OCI-LY7 (cell line): ENCODE results near the gene RBPMS2. TPM values are rescaled to one million over a fixed set of nuclear protein-coding genes. Genes with fewer than 3 reads are reported as not detected.

Experiments
- BruUV-seq: library from RNA; stranded (reverse); fragments of 400-500 nt; replicated peaks from 2 replicates; lab custom pipeline; 2021; lab: Mats Ljungman, UMichigan
- CTCF ChIA-PET: fragments of 300-600 bp; sonication (Branson Sonifier 250); formaldehyde crosslinking; loops from one replicate; lab custom pipeline; 2022; ENCODE audit warnings: antibody characterized with exemption; ENCODE audit not compliant: unreplicated experiment; lab: Charles Lee
- POLR2A ChIA-PET: fragments of 300-600 bp; sonication (Branson Sonifier 250); formaldehyde crosslinking; loops from one replicate; lab custom pipeline; 2022; ENCODE audit warnings: antibody characterized with exemption; lab: Charles Lee
- DNase-seq: peaks from one replicate; pipeline ENCODE4 v3.0.0-alpha.2; 2015; ENCODE audit warnings: low spot score
- H2AFZ ChIP-seq: fragments of 200-600 bp; sonication (generic), shearing (Covaris generic); 2 replicates; pipeline ENCODE4 v1.6.1; 2014; ENCODE audit warnings: mild to moderate bottlenecking, antibody characterized with exemption, low read length, moderate library complexity
- H3K27ac ChIP-seq: fragments of 200-600 bp; sonication (generic); 2 replicates; pipeline ENCODE4 v1.5.1; 2014; ENCODE audit warnings: mixed run types, low read depth, mild to moderate bottlenecking, moderate library complexity, low read length, inconsistent platforms; ENCODE audit not compliant: poor library complexity, severe bottlenecking
- H3K36me3 ChIP-seq: fragments of 200-600 bp; sonication (generic); 2 replicates; pipeline ENCODE4 v1.6.1; 2014; ENCODE audit warnings: mild to moderate bottlenecking, antibody characterized with exemption, low read length, moderate library complexity, mixed read lengths; ENCODE audit not compliant: insufficient read depth
- H3K4me1 ChIP-seq: fragments of 200-600 bp; sonication (generic); 2 replicates; pipeline ENCODE4 v1.5.1; 2014; ENCODE audit warnings: mild to moderate bottlenecking, low read length; ENCODE audit not compliant: insufficient read depth, poor library complexity, severe bottlenecking
- H3K4me2 ChIP-seq: fragments of 200-600 bp; sonication (generic); 2 replicates; pipeline ENCODE4 v1.6.1; 2014; ENCODE audit warnings: mild to moderate bottlenecking, low read length
- H3K4me3 ChIP-seq: fragments of 200-600 bp; sonication (generic); 2 replicates; pipeline ENCODE4 v1.5.1; 2014; ENCODE audit warnings: mild to moderate bottlenecking, low read depth, low read length; ENCODE audit not compliant: poor library complexity, severe bottlenecking
- H3K79me2 ChIP-seq: fragments of 200-600 bp; sonication (generic); 2 replicates; pipeline ENCODE4 v1.6.1; 2016; ENCODE audit warnings: low read depth, mild to moderate bottlenecking, low read length, moderate library complexity, mixed read lengths; ENCODE audit not compliant: insufficient read depth
- H3K9me2 ChIP-seq: fragments of 200-600 bp; sonication (generic); 2 replicates; pipeline ENCODE4 v1.6.1; 2016; ENCODE audit warnings: mild to moderate bottlenecking, low read length, mixed read lengths; ENCODE audit not compliant: insufficient read depth
- H3K9me3 ChIP-seq: fragments of 200-600 bp; sonication (generic); 2 replicates; pipeline ENCODE4 v1.6.1; 2014; ENCODE audit warnings: mild to moderate bottlenecking, mixed run types, low read length, mixed read lengths
- H4K20me1 ChIP-seq: fragments of 200-600 bp; sonication (generic); 2 replicates; pipeline ENCODE4 v1.6.1; 2014; ENCODE audit warnings: mild to moderate bottlenecking, antibody characterized with exemption, low read length, moderate library complexity, mixed read lengths; ENCODE audit not compliant: insufficient read depth
- EZH2phosphoT487 ChIP-seq: fragments of 200-600 bp; sonication (generic); IDR thresholded peaks from 2 replicates; pipeline ENCODE4 v1.6.1; 2018; ENCODE audit warnings: low read depth, borderline replicate concordance, mild to moderate bottlenecking, mixed run types, antibody characterized with exemption, low read length, moderate library complexity, mixed read lengths
- intact Hi-C: fragments of 100-400 bp; cut with micrococcal nuclease; formaldehyde crosslinking; loops from one replicate; pipeline ENCODE4 v1.10.0; 2022; ENCODE audit not compliant: unreplicated experiment
- microRNA-seq: library from miRNA; unstranded; fragments of <30 nt; microRNA quantifications from one replicate; pipeline ENCODE4 v1.2.0, GENCODE V29; 2022; ENCODE audit warnings: borderline replicate concordance
- small RNA-seq: library from RNA; depleted of rRNA; stranded (forward); fragments of <200 nt; gene quantifications from one replicate; pipeline ENCODE3, GENCODE V24; 2014
- total RNA-seq, 2 experiments: library from RNA; depleted of rRNA in 1 of 2; stranded (reverse); fragments of >200 nt in 1 of 2; shearing (Covaris generic) in 1 of 2; gene quantifications; 2 replicates each; pipeline ENCODE4 v1.2.3, GENCODE V29; 2014 to 2022
- TF ChIP-seq, protein P1 (sequence below): fragments of 200-600 bp; sonication (generic); conservative IDR thresholded peaks from 2 replicates; pipeline ENCODE4 v1.5.1; 2014; ENCODE audit warnings: mild to moderate bottlenecking, antibody characterized with exemption, low read length, moderate library complexity, mixed read lengths

The RBPMS2 gene
- total RNA-seq, 2 experiments from 2014 or later = not detected

- POLR2A ChIA-PET = interaction anchor here (1.0 kb wide), 1 partner anchor 11 kb away, joined by 4 read pairs; no protein-coding TSS in a partner anchor
Measured at GRCh38 chr15:64690578-64691296, 84.7 kb downstream of the RBPMS2 start.

GRCh38 chr15:64690008-64690407 lies 85.4 kb downstream of the RBPMS2 start:
- H3K9me3 ChIP-seq = no peaks in the 10 kb centered on the region
- no peaks in the 10 kb centered on the region for H3K9me2 ChIP-seq
- H3K4me2 ChIP-seq = no peak overlapping the region
- no peaks in the 10 kb centered on the region; the same call in 1 of the 2 replicates for H4K20me1 ChIP-seq
- ChIA-PET CTCF (no interaction called here), POLR2A (interaction anchor here (1.0 kb wide), 1 partner anchor 10 kb away, joined by 4 read pairs; no protein-coding TSS in a partner anchor)
- H2AFZ ChIP-seq = no peak overlapping the region
- peaks cover 2% of the 10 kb centered on the region; the same call in 1 of the 2 replicates for H3K79me2 ChIP-seq
- H3K27ac ChIP-seq = no peak overlapping the region
- TF ChIP-seq EZH2phosphoT487 = no peak
- TF ChIP-seq, protein P1, sequence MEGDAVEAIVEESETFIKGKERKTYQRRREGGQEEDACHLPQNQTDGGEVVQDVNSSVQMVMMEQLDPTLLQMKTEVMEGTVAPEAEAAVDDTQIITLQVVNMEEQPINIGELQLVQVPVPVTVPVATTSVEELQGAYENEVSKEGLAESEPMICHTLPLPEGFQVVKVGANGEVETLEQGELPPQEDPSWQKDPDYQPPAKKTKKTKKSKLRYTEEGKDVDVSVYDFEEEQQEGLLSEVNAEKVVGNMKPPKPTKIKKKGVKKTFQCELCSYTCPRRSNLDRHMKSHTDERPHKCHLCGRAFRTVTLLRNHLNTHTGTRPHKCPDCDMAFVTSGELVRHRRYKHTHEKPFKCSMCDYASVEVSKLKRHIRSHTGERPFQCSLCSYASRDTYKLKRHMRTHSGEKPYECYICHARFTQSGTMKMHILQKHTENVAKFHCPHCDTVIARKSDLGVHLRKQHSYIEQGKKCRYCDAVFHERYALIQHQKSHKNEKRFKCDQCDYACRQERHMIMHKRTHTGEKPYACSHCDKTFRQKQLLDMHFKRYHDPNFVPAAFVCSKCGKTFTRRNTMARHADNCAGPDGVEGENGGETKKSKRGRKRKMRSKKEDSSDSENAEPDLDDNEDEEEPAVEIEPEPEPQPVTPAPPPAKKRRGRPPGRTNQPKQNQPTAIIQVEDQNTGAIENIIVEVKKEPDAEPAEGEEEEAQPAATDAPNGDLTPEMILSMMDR = no peak
- H3K4me1 ChIP-seq = peaks cover 4% of the 10 kb centered on the region
- peaks cover 76% of the 10 kb centered on the region for H3K36me3 ChIP-seq
- no peak overlapping the region for H3K4me3 ChIP-seq
- no TSS peak for BruUV-seq
- intact Hi-C loops = no loop called here
- no peak for DNase-seq

More at GRCh38 chr15:64690578-64691296, 84.7 kb downstream of the RBPMS2 start:
- H4K20me1 ChIP-seq = peaks cover 2% of the 10 kb centered on the region; the same call in 1 of the 2 replicates
- peaks cover 74% of the 10 kb centered on the region for H3K36me3 ChIP-seq
- no peak overlapping the region for H3K27ac ChIP-seq
- no peak for TF ChIP-seq EZH2phosphoT487
- TF ChIP-seq, protein P1 = peak; percentile 51
- H3K79me2 ChIP-seq = peaks cover 6% of the 10 kb centered on the region; the same call in 1 of the 2 replicates
- no peak overlapping the region for H3K4me3 ChIP-seq
- BruUV-seq = no TSS peak
- DNase-seq = no peak
- no peak overlapping the region for H2AFZ ChIP-seq
- intact Hi-C loops = no loop called here
- H3K9me2 ChIP-seq = no peaks in the 10 kb centered on the region
- H3K4me1 ChIP-seq = peaks cover 12% of the 10 kb centered on the region
- no peak overlapping the region for H3K4me2 ChIP-seq
- no peaks in the 10 kb centered on the region for H3K9me3 ChIP-seq
- CTCF ChIA-PET = no interaction called here

Small RNA genes lying within 50 kb of the gene (microRNA-seq; reads per million reads assigned to microRNA genes)
- not detected for gene MIR1272

Small RNA genes lying within 50 kb of the gene (small RNA-seq; reads per million reads assigned to genes)
- gene AC100830.2 = not detected
- not detected for gene MIR1272

Other genes starting within 250 kb of the RBPMS2 start
- gene PIF1, start 50.1 kb upstream of the RBPMS2 start, total RNA-seq (2014; rRNA removed; shearing (Covaris generic)) = 78.0 and 82.9 TPM in 2 replicates
- gene PIF1, start 50.1 kb upstream of the RBPMS2 start, total RNA-seq (2022) = 112 and 126 TPM in 2 replicates
- gene PLEKHO2, start 66.3 kb upstream of the RBPMS2 start, total RNA-seq (2014; rRNA removed; shearing (Covaris generic)) = 10.1 and 12.0 TPM in 2 replicates
- 21.3 and 24.5 TPM in 2 replicates for gene PLEKHO2, start 66.3 kb upstream of the RBPMS2 start, total RNA-seq (2022)
- gene ANKDD1A, start 136.3 kb upstream of the RBPMS2 start, total RNA-seq (2014; rRNA removed; shearing (Covaris generic)) = 0.88 and 2.1 TPM in 2 replicates
- gene ANKDD1A, start 136.3 kb upstream of the RBPMS2 start, total RNA-seq (2022) = 3.1 and 5.1 TPM in 2 replicates
- 49.6 and 56.4 TPM in 2 replicates for gene SPG21, start 214.3 kb upstream of the RBPMS2 start, total RNA-seq (2014; rRNA removed; shearing (Covaris generic))
- 83.9 and 95.4 TPM in 2 replicates for gene SPG21, start 214.3 kb upstream of the RBPMS2 start, total RNA-seq (2022)